Measurements from ENCODE around the gene IL6ST. TPM values are rescaled to one million over a fixed set of nuclear protein-coding genes. Genes with fewer than 3 reads are reported as not detected.
"Not testable (repeated sequence)": the region's sequence is repeated elsewhere in the genome, so short reads cannot be mapped to it uniquely, and the experiment has no call there.

The IL6ST gene
- total RNA-seq, 1 experiment from 2014 or later = 39.8 TPM

GRCh38 chr5:55991768-55992486, 2.8 kb downstream of the IL6ST start:
- no TSS peak for BruUV-seq (replicated peaks)
- intact Hi-C loops (cut with micrococcal nuclease; ENCODE audit: unreplicated experiment) = no loop called here
- H3K9me3 ChIP-seq (ENCODE audit: low read depth, low read length, poor library complexity, severe bottlenecking) = no peaks in the 10 kb centered on the region
- no peak overlapping the region for H3K4me3 ChIP-seq (ENCODE audit: low read depth, low read length, poor library complexity, severe bottlenecking)
- DNase-seq (ENCODE audit: low spot score) = no peak
- H3K27ac ChIP-seq (ENCODE audit: low read depth, low read length, poor library complexity, severe bottlenecking) = no peak overlapping the region
- ChIA-PET POLR2A (ENCODE audit: low non-redundant PET) (no interaction called here), CTCF (interaction anchor here (0.6 kb wide), 1 partner anchor 56 kb away, joined by 4 read pairs; no protein-coding TSS in a partner anchor)
- H3K27me3 ChIP-seq (replicated peaks; ENCODE audit: insufficient read depth, low read depth, low read length, poor library complexity) = no peaks in the 10 kb centered on the region
- peaks cover 13% of the 10 kb centered on the region for H3K4me1 ChIP-seq (ENCODE audit: insufficient read depth, low read length, poor library complexity, severe bottlenecking)
- H3K36me3 ChIP-seq (ENCODE audit: insufficient read depth, low read length, poor library complexity, severe bottlenecking) = no peaks in the 10 kb centered on the region
- TF ChIP-seq CTCF (conservative IDR thresholded peaks at IDR 0.05; ENCODE audit: low read depth, low read length) (no peak), EZH2 (IDR thresholded peaks at IDR 0.05; ENCODE audit: borderline replicate concordance, low read depth, low read length, poor library complexity, severe bottlenecking) (no peak)

GRCh38 chr5:55990895-55991294, 3.9 kb downstream of the IL6ST start:
- CTCF ChIA-PET; BruUV-seq (replicated peaks); intact Hi-C loops (cut with micrococcal nuclease; ENCODE audit: unreplicated experiment); H3K27ac ChIP-seq (ENCODE audit: low read depth, low read length, poor library complexity, severe bottlenecking); POLR2A ChIA-PET (ENCODE audit: low non-redundant PET); DNase-seq (ENCODE audit: low spot score); H3K36me3 ChIP-seq (ENCODE audit: insufficient read depth, low read length, poor library complexity, severe bottlenecking); H3K27me3 ChIP-seq (replicated peaks; ENCODE audit: insufficient read depth, low read depth, low read length, poor library complexity); H3K9me3 ChIP-seq (ENCODE audit: low read depth, low read length, poor library complexity, severe bottlenecking); H3K4me3 ChIP-seq (ENCODE audit: low read depth, low read length, poor library complexity, severe bottlenecking): not testable (repeated sequence)
- H3K4me1 ChIP-seq (ENCODE audit: insufficient read depth, low read length, poor library complexity, severe bottlenecking) = peaks cover 13% of the 10 kb centered on the region

- H3K4me1 ChIP-seq (ENCODE audit: insufficient read depth, low read length, poor library complexity, severe bottlenecking) = peaks cover 13% of the 10 kb centered on the region
- ChIA-PET CTCF (no interaction called here), POLR2A (ENCODE audit: low non-redundant PET) (no interaction called here)
- intact Hi-C loops (cut with micrococcal nuclease; ENCODE audit: unreplicated experiment) = no loop called here
- no peak for DNase-seq (ENCODE audit: low spot score)
- no peak for TF ChIP-seq CTCF (conservative IDR thresholded peaks at IDR 0.05; ENCODE audit: low read depth, low read length)
- TF ChIP-seq EZH2 (IDR thresholded peaks at IDR 0.05; ENCODE audit: borderline replicate concordance, low read depth, low read length, poor library complexity, severe bottlenecking) = no peak
- H3K9me3 ChIP-seq (ENCODE audit: low read depth, low read length, poor library complexity, severe bottlenecking) = no peaks in the 10 kb centered on the region
- H3K27me3 ChIP-seq (replicated peaks; ENCODE audit: insufficient read depth, low read depth, low read length, poor library complexity) = no peaks in the 10 kb centered on the region
- H3K4me3 ChIP-seq (ENCODE audit: low read depth, low read length, poor library complexity, severe bottlenecking) = no peak overlapping the region
- BruUV-seq (replicated peaks) = no TSS peak
- no peak overlapping the region for H3K27ac ChIP-seq (ENCODE audit: low read depth, low read length, poor library complexity, severe bottlenecking)
- H3K36me3 ChIP-seq (ENCODE audit: insufficient read depth, low read length, poor library complexity, severe bottlenecking) = no peaks in the 10 kb centered on the region
Measured at GRCh38 chr5:55989860-55990259, 4.9 kb downstream of the IL6ST start.

All from A673 (cell line).